ENCODE results near the gene IL2RA. TPM values are rescaled to one million over a fixed set of nuclear protein-coding genes. Genes with fewer than 3 reads are reported as not detected.

IL2RA gene
- total RNA-seq, 2 donors from 2014 or later, result 21.0 to 48.2 TPM

- Histone ChIP-seq H3K4me3 (peak overlapping the region; percentile 74), H3K9me3 (no peaks in the 10 kb centered on the region), H3K27me3 (replicated peaks; ENCODE audit: insufficient read depth) (no peaks in the 10 kb centered on the region), H3K4me1 (ENCODE audit: control insufficient read depth in 1 of 2, low read depth in 2 of 2) (peaks cover 0 to 3% of the 10 kb centered on the region in 2 donors), H3K27ac (peak overlapping the region in 1 of 2 donors; percentile 17), H3K36me3 (no peaks in the 10 kb centered on the region)
- TF ChIP-seq CTCF (IDR thresholded peaks at IDR 0.05), result no peak
- DNase-seq (ENCODE audit: low spot score), result no peak
- ATAC-seq (ENCODE audit: insufficient number of reproducible peaks, low FRiP score, low read depth), result no peak
Measured at GRCh38 chr10:6050801-6051445, 11.2 kb downstream of the IL2RA start.

- Histone ChIP-seq H3K36me3 (no peaks in the 10 kb centered on the region), H3K4me3 (no peak overlapping the region), H3K27me3 (replicated peaks; ENCODE audit: insufficient read depth) (no peaks in the 10 kb centered on the region), H3K27ac (no peak overlapping the region), H3K4me1 (ENCODE audit: control insufficient read depth in 1 of 2, low read depth in 2 of 2) (peaks cover 0 to 3% of the 10 kb centered on the region in 2 donors), H3K9me3 (no peaks in the 10 kb centered on the region)
- ATAC-seq (ENCODE audit: insufficient number of reproducible peaks, low FRiP score, low read depth), result no peak
- no peak for TF ChIP-seq CTCF (IDR thresholded peaks at IDR 0.05)
- no peak for DNase-seq (ENCODE audit: low spot score)
Measured at GRCh38 chr10:6049031-6049400, 13.2 kb downstream of the IL2RA start.

- no peak for ATAC-seq (ENCODE audit: insufficient number of reproducible peaks, low FRiP score, low read depth)
- H3K36me3 ChIP-seq, result no peaks in the 10 kb centered on the region
- no peak for DNase-seq (ENCODE audit: low spot score)
- no peak overlapping the region for H3K27ac ChIP-seq
- H3K4me1 ChIP-seq (ENCODE audit: control insufficient read depth in 1 of 2, low read depth in 2 of 2), result peaks cover 0 to 3% of the 10 kb centered on the region in 2 donors
- no peak overlapping the region for H3K4me3 ChIP-seq
- H3K27me3 ChIP-seq (replicated peaks; ENCODE audit: insufficient read depth), result no peaks in the 10 kb centered on the region
- no peak for TF ChIP-seq CTCF (IDR thresholded peaks at IDR 0.05)
- H3K9me3 ChIP-seq, result no peaks in the 10 kb centered on the region
Measured at GRCh38 chr10:6048281-6049030, 13.7 kb downstream of the IL2RA start.

- DNase-seq (ENCODE audit: low spot score) (no peak), ATAC-seq (ENCODE audit: insufficient number of reproducible peaks, low FRiP score, low read depth) (no peak)
- H3K27ac ChIP-seq, result no peak overlapping the region
- no peaks in the 10 kb centered on the region for H3K9me3 ChIP-seq
- H3K36me3 ChIP-seq, result no peaks in the 10 kb centered on the region
- H3K4me3 ChIP-seq, result no peak overlapping the region
- H3K27me3 ChIP-seq (replicated peaks; ENCODE audit: insufficient read depth), result no peaks in the 10 kb centered on the region
- TF ChIP-seq CTCF (IDR thresholded peaks at IDR 0.05), result no peak
- H3K4me1 ChIP-seq (ENCODE audit: control insufficient read depth in 1 of 2, low read depth in 2 of 2), result peaks cover 0 to 3% of the 10 kb centered on the region in 2 donors
Measured at GRCh38 chr10:6047847-6048246, 14.3 kb downstream of the IL2RA start.

- TF ChIP-seq CTCF (IDR thresholded peaks at IDR 0.05), result no peak
Measured at GRCh38 chr10:6046773-6047611, 15.2 kb downstream of the IL2RA start.

More at GRCh38 chr10:6046773-6047611, 15.2 kb downstream of the IL2RA start:
- H3K36me3 ChIP-seq, result no peaks in the 10 kb centered on the region
- ATAC-seq (ENCODE audit: insufficient number of reproducible peaks, low FRiP score, low read depth) (no peak), DNase-seq (ENCODE audit: low spot score) (no peak)
- no peak overlapping the region for H3K4me3 ChIP-seq
- H3K4me1 ChIP-seq (ENCODE audit: control insufficient read depth in 1 of 2, low read depth in 2 of 2), result peaks cover 0 to 3% of the 10 kb centered on the region in 2 donors
- H3K9me3 ChIP-seq, result no peaks in the 10 kb centered on the region
- H3K27me3 ChIP-seq (replicated peaks; ENCODE audit: insufficient read depth), result no peaks in the 10 kb centered on the region
- H3K27ac ChIP-seq, result no peak overlapping the region
